HCT116 (cell line): ENCODE measurements around the gene NXT1.

Experiments
- ATF3 ChIP-seq: IDR thresholded peaks from 2 replicates; pipeline ENCODE4 v1.6.1; 2012
- EZH2 ChIP-seq: fragments of 200-600 bp; sonication (generic); IDR thresholded peaks from 2 replicates; pipeline ENCODE4 v1.6.1; 2017; ENCODE audit warnings: antibody characterized with exemption, mixed run types
- EZH2phosphoT487 ChIP-seq: fragments of 200-600 bp; IDR thresholded peaks from 2 replicates; pipeline ENCODE4 v1.6.1; 2018; ENCODE audit warnings: antibody characterized with exemption, borderline replicate concordance
- POLR2A ChIP-seq: IDR thresholded peaks from 2 replicates; pipeline ENCODE4 v1.7.0; 2011; ENCODE audit warnings: borderline replicate concordance; ENCODE audit not compliant: insufficient read depth, insufficient read length; ENCODE audit errors: extremely low read depth
- POLR2AphosphoS5 ChIP-seq: IDR thresholded peaks from 2 replicates; pipeline ENCODE4 v1.6.1; 2011; ENCODE audit warnings: mild to moderate bottlenecking, low read depth, low read length, moderate library complexity
- SIN3A ChIP-seq: IDR thresholded peaks from 2 replicates; pipeline ENCODE4 v1.6.1; 2012; ENCODE audit warnings: low read depth
- SP1 ChIP-seq: IDR thresholded peaks from 2 replicates; pipeline ENCODE4 v1.6.1; 2012; ENCODE audit warnings: low read depth
- TCF7L2 ChIP-seq: IDR thresholded peaks from 2 replicates; pipeline ENCODE4 v1.7.0; 2011; ENCODE audit warnings: borderline replicate concordance, inconsistent platforms; ENCODE audit not compliant: insufficient read depth, insufficient read length; ENCODE audit errors: extremely low read depth
- YY1 ChIP-seq: IDR thresholded peaks from 2 replicates; pipeline ENCODE4 v1.6.1; 2011; ENCODE audit warnings: low read length, low read depth, moderate library complexity, mild to moderate bottlenecking; ENCODE audit not compliant: insufficient replicate concordance; ENCODE audit errors: extremely low read depth
- ZNF274 ChIP-seq: fragments of 200-500 bp; sonication (Bioruptor generic); IDR thresholded peaks from 2 replicates; pipeline ENCODE4 v1.6.1; 2014; ENCODE audit warnings: mild to moderate bottlenecking, low read depth, low read length, inconsistent platforms
- TF ChIP-seq, protein P1 (sequence below), 3 experiments: fragments of 200-600 bp in 1 of 3; sonication (generic) in 1 of 3; IDR thresholded peaks in 2 of 3; conservative IDR thresholded peaks in 1 of 3; 2 replicates each; pipeline ENCODE4 v1.5.1; 2012 to 2017; ENCODE audit warnings: low read depth in 2 of 3, low read length in 2 of 3, antibody characterized with exemption in 1 of 3, borderline replicate concordance in 1 of 3, control low read depth in 1 of 3, mild to moderate bottlenecking in 1 of 3, mixed read lengths in 1 of 3, mixed run types in 1 of 3, moderate library complexity in 1 of 3; ENCODE audit not compliant: insufficient read depth in 1 of 3

- TF ChIP-seq, protein P1, sequence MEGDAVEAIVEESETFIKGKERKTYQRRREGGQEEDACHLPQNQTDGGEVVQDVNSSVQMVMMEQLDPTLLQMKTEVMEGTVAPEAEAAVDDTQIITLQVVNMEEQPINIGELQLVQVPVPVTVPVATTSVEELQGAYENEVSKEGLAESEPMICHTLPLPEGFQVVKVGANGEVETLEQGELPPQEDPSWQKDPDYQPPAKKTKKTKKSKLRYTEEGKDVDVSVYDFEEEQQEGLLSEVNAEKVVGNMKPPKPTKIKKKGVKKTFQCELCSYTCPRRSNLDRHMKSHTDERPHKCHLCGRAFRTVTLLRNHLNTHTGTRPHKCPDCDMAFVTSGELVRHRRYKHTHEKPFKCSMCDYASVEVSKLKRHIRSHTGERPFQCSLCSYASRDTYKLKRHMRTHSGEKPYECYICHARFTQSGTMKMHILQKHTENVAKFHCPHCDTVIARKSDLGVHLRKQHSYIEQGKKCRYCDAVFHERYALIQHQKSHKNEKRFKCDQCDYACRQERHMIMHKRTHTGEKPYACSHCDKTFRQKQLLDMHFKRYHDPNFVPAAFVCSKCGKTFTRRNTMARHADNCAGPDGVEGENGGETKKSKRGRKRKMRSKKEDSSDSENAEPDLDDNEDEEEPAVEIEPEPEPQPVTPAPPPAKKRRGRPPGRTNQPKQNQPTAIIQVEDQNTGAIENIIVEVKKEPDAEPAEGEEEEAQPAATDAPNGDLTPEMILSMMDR (IDR thresholded peaks at IDR 0.05 in 2 of 3, conservative IDR thresholded peaks at IDR 0.05 in 1 of 3; ENCODE audit: borderline replicate concordance in 1 of 3, insufficient read depth in 1 of 3, low read depth in 2 of 3, low read length in 2 of 3), result no peak
- TF ChIP-seq ATF3 (no peak), SIN3A (no peak; the same call in 1 of the 2 replicates), SP1 (peak; percentile 95), POLR2AphosphoS5 (peak; percentile 61; the same call in 1 of the 2 replicates), ZNF274 (no peak), EZH2phosphoT487 (no peak), EZH2 (no peak), POLR2A (peak; percentile 46), YY1 (no peak), TCF7L2 (no peak)
Observed at GRCh38 chr20:23350196-23350903, at the start of gene NXT1.
